HepG2 (cell line): ENCODE results near the gene NGDN. TPM values are rescaled to one million over a fixed set of nuclear protein-coding genes. Genes with fewer than 3 reads are reported as not detected.

Experiments used
- ATAC-seq: fragments of 200-7000 bp; cut with Tn5 transposase; 3 replicates; pipeline ENCODE4 v1.9.1; 2020; ENCODE audit warnings: mild to moderate bottlenecking, moderate library complexity
- BruUV-seq: library from RNA; stranded (reverse); fragments of 400-500 nt; replicated peaks from 2 replicates; lab custom pipeline; 2021; lab: Mats Ljungman, UMichigan
- CTCF ChIA-PET: fragments of 300-600 bp; formaldehyde crosslinking; extraction: SDS; loops from one replicate; lab custom pipeline; 2021; ENCODE audit warnings: low total read pairs, inconsistent platforms, low intra/inter-chr PET ratio; lab: Yijun Ruan, JAX
- POLR2A ChIA-PET: fragments of 350-600 bp; sonication (Branson Sonifier 250); formaldehyde crosslinking; loops from one replicate; lab custom pipeline; 2020; ENCODE audit warnings: antibody characterized with exemption, inconsistent platforms; lab: Yijun Ruan, JAX
- DNase-seq: peaks from one replicate; pipeline ENCODE4 v3.0.0-alpha.2; 2015; ENCODE audit warnings: low spot score
- FAIRE-seq: peaks from 3 replicates; lab custom pipeline; 2011; peaks lifted over from hg19 to GRCh38; lab: Jason Lieb, UNC
- H2AFZ ChIP-seq: one replicate; pipeline ENCODE4 v1.6.1; 2011; ENCODE audit warnings: low read length, inconsistent platforms
- H3K27ac ChIP-seq: fragments of 300-600 bp; 3 replicates; pipeline ENCODE4 v1.8.0; 2011; ENCODE audit warnings: mixed run types, mild to moderate bottlenecking, mixed read lengths, low read length, inconsistent platforms; ENCODE audit not compliant: insufficient read depth; ENCODE audit errors: extremely low read length
- H3K27me3 ChIP-seq, 2 experiments: fragments of 200-600 bp in 1 of 2; 2 replicates in 1 of 2; 3 replicates in 1 of 2; pipeline versions ENCODE4 v1.6.0 to v1.8.0; 2011; ENCODE audit warnings: low read length in 2 of 2, mild to moderate bottlenecking in 2 of 2, moderate library complexity in 2 of 2, inconsistent platforms in 1 of 2; ENCODE audit not compliant: insufficient read depth in 2 of 2, control insufficient read depth in 1 of 2
- H3K36me3 ChIP-seq, 2 experiments: fragments of 200-600 bp in 1 of 2; replicated peaks in 1 of 2; 2 replicates in 1 of 2; 3 replicates in 1 of 2; pipeline versions ENCODE4 v1.5.1 to v1.8.0; 2011; ENCODE audit warnings: low read length in 2 of 2, inconsistent platforms in 1 of 2; ENCODE audit not compliant: insufficient read depth in 2 of 2, control insufficient read depth in 1 of 2
- H3K4me1 ChIP-seq: 2 replicates; pipeline ENCODE4 v1.5.1; 2012; ENCODE audit warnings: low read length, inconsistent platforms; ENCODE audit not compliant: insufficient read depth
- H3K4me2 ChIP-seq: 2 replicates; pipeline ENCODE4 v1.6.0; 2011; ENCODE audit warnings: low read depth, low read length, inconsistent platforms
- H3K4me3 ChIP-seq, 3 experiments: fragments of 200-600 bp in 1 of 3; sonication (generic), shearing (Covaris generic) in 1 of 3; replicated peaks in 1 of 3; 2 replicates each; pipeline ENCODE4 v1.5.1; 2011 to 2016; ENCODE audit warnings: low read length in 3 of 3, inconsistent platforms in 2 of 3, low read depth in 2 of 3, mild to moderate bottlenecking in 2 of 3, control low read depth in 1 of 3, mixed read lengths in 1 of 3; ENCODE audit not compliant: insufficient read depth in 1 of 3
- H3K79me2 ChIP-seq: one replicate; pipeline ENCODE4 v1.6.1; 2011; ENCODE audit warnings: low read length, inconsistent platforms; ENCODE audit not compliant: insufficient read depth
- H3K9ac ChIP-seq: 2 replicates; pipeline ENCODE4 v1.6.0; 2011; ENCODE audit warnings: mild to moderate bottlenecking, low read depth, low read length, inconsistent platforms; ENCODE audit not compliant: insufficient read depth
- H3K9me3 ChIP-seq: 2 replicates; pipeline ENCODE4 v1.5.1; 2012; ENCODE audit warnings: mild to moderate bottlenecking, low read length
- H4K20me1 ChIP-seq: 2 replicates; pipeline ENCODE4 v1.6.0; 2011; ENCODE audit warnings: inconsistent platforms, mild to moderate bottlenecking, low read length, moderate library complexity; ENCODE audit not compliant: insufficient read depth
- CEBPB ChIP-seq: IDR thresholded peaks from 2 replicates; pipeline ENCODE4 v1.6.1; 2011; ENCODE audit warnings: low read depth, low read length, improper control_type of control experiment, borderline replicate concordance
- CEBPG ChIP-seq: IDR thresholded peaks from 2 replicates; pipeline ENCODE4 v1.6.1; 2016
- EP300 ChIP-seq, 3 experiments: sonication (generic) in 1 of 3; formaldehyde crosslinking in 1 of 3; IDR thresholded peaks; 2 replicates each; pipeline versions ENCODE4 v1.5.1 to v1.6.1; 2011 to 2020; ENCODE audit warnings: low read depth in 2 of 3, low read length in 2 of 3, borderline replicate concordance in 1 of 3, improper control_type of control experiment in 1 of 3, mild to moderate bottlenecking in 1 of 3, missing genetic modification reagents in 1 of 3, moderate library complexity in 1 of 3
- MAFG ChIP-seq: sonication (generic); formaldehyde crosslinking; IDR thresholded peaks from 2 replicates; pipeline ENCODE4 v1.5.1; 2020; ENCODE audit warnings: mild to moderate bottlenecking, missing genetic modification reagents
- MATR3 ChIP-seq: sonication (generic); formaldehyde crosslinking; IDR thresholded peaks from 2 replicates; pipeline ENCODE4 v1.4.0; 2020; ENCODE audit warnings: missing genetic modification reagents
- MED8 ChIP-seq: sonication (generic); formaldehyde crosslinking; IDR thresholded peaks from 2 replicates; pipeline ENCODE4 v1.8.1; 2023; ENCODE audit warnings: mild to moderate bottlenecking, missing genetic modification reagents; ENCODE audit not compliant: insufficient replicate concordance
- ZFP41 ChIP-seq: sonication (generic); formaldehyde crosslinking; IDR thresholded peaks from 2 replicates; pipeline ENCODE4 v1.4.0; 2020; ENCODE audit warnings: mild to moderate bottlenecking, missing genetic modification reagents, borderline replicate concordance
- ZNF280D ChIP-seq: sonication (generic); formaldehyde crosslinking; IDR thresholded peaks from 2 replicates; pipeline ENCODE4 v1.5.1; 2020; ENCODE audit warnings: mild to moderate bottlenecking, missing genetic modification reagents
- ZNF33A ChIP-seq: sonication (generic); formaldehyde crosslinking; IDR thresholded peaks from 2 replicates; pipeline ENCODE4 v1.5.1; 2020; ENCODE audit warnings: missing genetic modification reagents, mild to moderate bottlenecking, moderate library complexity, borderline replicate concordance
- ZNF468 ChIP-seq: sonication (generic); formaldehyde crosslinking; IDR thresholded peaks from 2 replicates; pipeline ENCODE4 v1.8.0; 2022; ENCODE audit warnings: mild to moderate bottlenecking, moderate library complexity, missing genetic modification reagents
- ZNF510 ChIP-seq: sonication (generic); formaldehyde crosslinking; IDR thresholded peaks from 2 replicates; pipeline ENCODE4 v1.4.0; 2020; ENCODE audit warnings: low read depth, mild to moderate bottlenecking, missing genetic modification reagents
- ZNF598 ChIP-seq: sonication (generic); formaldehyde crosslinking; IDR thresholded peaks from 2 replicates; pipeline ENCODE4 v1.5.1; 2020; ENCODE audit warnings: mild to moderate bottlenecking, missing genetic modification reagents, borderline replicate concordance
- ZNF614 ChIP-seq: IDR thresholded peaks from 2 replicates; pipeline ENCODE4 v1.6.1; 2018; ENCODE audit warnings: missing biosample characterization, missing genetic modification reagents, inconsistent platforms, borderline replicate concordance
- ZNF691 ChIP-seq: sonication (generic); formaldehyde crosslinking; IDR thresholded peaks from 2 replicates; pipeline ENCODE4 v1.4.0; 2020; ENCODE audit warnings: missing genetic modification reagents, low read depth, mild to moderate bottlenecking, borderline replicate concordance
- WGBS: methylation state at CpG from one replicate; pipeline ENCODE4 v1.1.6; 2017; ENCODE audit warnings: low lambda C conversion rate; 5-methylcytosine and 5-hydroxymethylcytosine counted together
- in situ Hi-C: cut with HindIII; loops from 2 replicates; pipeline ENCODE4 v1.10.0; 2017; ENCODE audit warnings: low pct_unique_long_range_greater_than_20kb; ENCODE audit not compliant: extremely low pct_ligation_motif_present
- intact Hi-C: fragments of 100-400 bp; cut with micrococcal nuclease; formaldehyde crosslinking; loops from one replicate; pipeline ENCODE4 v1.10.0; 2022; ENCODE audit not compliant: unreplicated experiment
- polyA plus RNA-seq, 8 experiments: library from polyadenylated mRNA; depleted of rRNA in 3 of 8; stranded (reverse) in 7 of 8; unstranded in 1 of 8; fragments of >200 nt; fragmentation: Illumina TruSeq in 4 of 8; extraction: Trizol in 4 of 8; gene quantifications; 2 replicates each; pipeline versions ENCODE4 v1.2.1 to v1.2.3, GENCODE V29; 2011 to 2016; ENCODE audit warnings: low read depth in 4 of 8, missing spikeins in 1 of 8, mixed read lengths in 1 of 8; ENCODE audit not compliant: insufficient read depth in 1 of 8
- total RNA-seq, 5 experiments: library from RNA; depleted of rRNA; stranded (reverse); fragments of >200 nt; fragmentation: Illumina TruSeq; extraction: Trizol; gene quantifications; 2 replicates each; pipeline ENCODE4 v1.2.3, GENCODE V29; 2016; ENCODE audit warnings: low read depth in 1 of 5

Gene NGDN
- total and polyA plus RNA-seq, 2 of the 13 experiments (the other 11 are each of a cell fraction or from before 2014, with no cell fraction given), result 154 to 216 TPM

DNA sequence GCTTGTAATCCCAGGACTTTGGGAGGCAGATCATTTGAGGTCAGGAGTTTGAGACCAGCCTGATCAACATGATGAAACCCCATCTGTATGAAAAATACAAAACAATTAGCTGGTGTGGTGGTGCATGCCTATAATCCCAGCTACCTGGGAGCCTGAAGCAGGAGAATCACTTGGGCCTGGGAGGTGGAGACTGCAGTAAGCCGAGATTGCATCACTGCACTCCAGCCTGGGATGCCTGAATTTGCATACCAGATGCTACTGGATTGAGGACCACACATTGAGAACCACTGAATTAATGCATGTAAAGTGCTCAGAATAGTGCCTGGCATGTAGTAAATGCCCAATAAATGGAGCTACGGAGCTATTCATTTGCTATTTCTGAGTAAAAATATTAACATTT is 19.1 kb upstream of the NGDN start:
- no peaks in the 10 kb centered on the region for H3K36me3 ChIP-seq
- no peak overlapping the region for H3K4me2 ChIP-seq
- ChIA-PET CTCF (no interaction called here), POLR2A (no interaction called here)
- no peak overlapping the region for H2AFZ ChIP-seq
- WGBS, result under 1% methylated on average over 2 of the region's 2 CpGs
- TF ChIP-seq ZNF280D (CRISPR knock-in tag) (0 out of 2 replicates have a peak, but pooled peaks have one; percentile 28), ZNF598 (CRISPR knock-in tag) (no peak), ZFP41 (no peak), ZNF614 (CRISPR knock-in tag) (no peak), MED8 (CRISPR knock-in tag) (peak; percentile 24), ZNF33A (no peak), EP300 (IDR thresholded peaks at IDR 0.05; ENCODE audit: low read depth in 2 of 2, low read length in 2 of 2) (no peak), EP300 (CRISPR knock-in tag; IDR thresholded peaks at IDR 0.05; ENCODE audit: borderline replicate concordance) (no peak), MAFG (CRISPR knock-in tag) (no peak), ZNF468 (CRISPR knock-in tag) (no peak), MATR3 (CRISPR knock-in tag) (no peak), CEBPB (peak; percentile 79; the same call in 1 of the 2 replicates), ZNF510 (CRISPR knock-in tag) (no peak), CEBPG (peak; percentile 51), ZNF691 (CRISPR knock-in tag) (no peak)
- H3K9me3 ChIP-seq, result no peaks in the 10 kb centered on the region
- H3K27ac ChIP-seq, result no peak overlapping the region
- H3K27me3 ChIP-seq, result 0 out of 5 replicates have a peak, but pooled peaks cover 0 to 4% of the 10 kb centered on the region in 2 experiments
- DNase-seq, result no peak
- no peak for FAIRE-seq
- no peak overlapping the region for H3K4me3 ChIP-seq
- in situ Hi-C loops, result no loop called here
- BruUV-seq, result no TSS peak
- no peak overlapping the region for H3K9ac ChIP-seq
- peaks cover 30% of the 10 kb centered on the region for H3K4me1 ChIP-seq
- H3K79me2 ChIP-seq, result no peaks in the 10 kb centered on the region
- intact Hi-C loops, result no loop called here
- ATAC-seq, result no peak
- H4K20me1 ChIP-seq, result no peaks in the 10 kb centered on the region
